DMS 273 treated with DMSO at 0.1 percent for 48 hours (cell line): ENCODE results near the gene RSPH9.

ENCODE experiments used
- DNase-seq: peaks from one replicate; lab custom pipeline; 2025; lab: John Stamatoyannopoulos, UW

RSPH9 gene

GRCh38 chr6:43710576-43710975, 65.7 kb downstream of the RSPH9 start:
- DNase-seq = no peak

GRCh38 chr6:43712579-43712978, 67.7 kb downstream of the RSPH9 start:
- DNase-seq = no peak

DNA sequence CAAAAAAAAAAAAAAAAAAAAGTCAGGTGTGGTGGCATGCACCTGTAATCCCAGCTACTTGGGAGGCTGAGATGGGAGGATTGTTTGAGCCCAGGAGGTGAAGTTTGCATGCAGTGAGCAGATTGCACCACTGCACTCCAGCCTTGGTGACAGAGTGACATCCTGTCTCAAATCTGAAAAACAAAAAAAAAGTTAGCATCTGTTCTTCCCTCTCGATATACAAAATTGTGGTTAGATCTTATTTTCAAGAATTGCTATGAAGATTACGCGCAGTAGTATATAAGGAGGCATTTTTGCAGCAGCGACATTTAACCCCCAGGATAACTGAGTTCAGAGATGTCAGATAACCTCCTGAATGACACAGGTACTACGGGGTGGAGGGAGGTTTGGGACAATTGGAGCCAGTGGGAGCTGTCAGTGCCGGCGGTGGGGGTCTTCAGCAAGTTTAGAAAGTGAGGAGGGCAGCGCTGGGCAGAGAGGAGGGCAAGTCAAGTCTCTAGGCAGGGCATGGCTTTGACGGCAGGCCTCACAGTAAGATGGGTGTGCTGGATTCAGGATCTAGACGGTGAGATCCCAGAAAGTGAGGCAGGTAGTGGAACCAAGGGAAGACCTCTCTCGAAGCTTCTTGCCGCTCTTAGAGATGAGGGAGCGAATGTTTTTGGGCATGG, 68.9 kb downstream of the RSPH9 start:
- DNase-seq = no peak

GRCh38 chr6:43714311-43715055, 69.6 kb downstream of the RSPH9 start:
- no peak for DNase-seq

- no peak for DNase-seq
Measured at GRCh38 chr6:43715056-43715788, 70.4 kb downstream of the RSPH9 start.

GRCh38 chr6:43716099-43716498, 71.3 kb downstream of the RSPH9 start:
- DNase-seq = peak; percentile 70

- no peak for DNase-seq
Measured at GRCh38 chr6:43717389-43717788, 72.6 kb downstream of the RSPH9 start.

GRCh38 chr6:43717822-43718221, 73.0 kb downstream of the RSPH9 start:
- DNase-seq = no peak

DNA sequence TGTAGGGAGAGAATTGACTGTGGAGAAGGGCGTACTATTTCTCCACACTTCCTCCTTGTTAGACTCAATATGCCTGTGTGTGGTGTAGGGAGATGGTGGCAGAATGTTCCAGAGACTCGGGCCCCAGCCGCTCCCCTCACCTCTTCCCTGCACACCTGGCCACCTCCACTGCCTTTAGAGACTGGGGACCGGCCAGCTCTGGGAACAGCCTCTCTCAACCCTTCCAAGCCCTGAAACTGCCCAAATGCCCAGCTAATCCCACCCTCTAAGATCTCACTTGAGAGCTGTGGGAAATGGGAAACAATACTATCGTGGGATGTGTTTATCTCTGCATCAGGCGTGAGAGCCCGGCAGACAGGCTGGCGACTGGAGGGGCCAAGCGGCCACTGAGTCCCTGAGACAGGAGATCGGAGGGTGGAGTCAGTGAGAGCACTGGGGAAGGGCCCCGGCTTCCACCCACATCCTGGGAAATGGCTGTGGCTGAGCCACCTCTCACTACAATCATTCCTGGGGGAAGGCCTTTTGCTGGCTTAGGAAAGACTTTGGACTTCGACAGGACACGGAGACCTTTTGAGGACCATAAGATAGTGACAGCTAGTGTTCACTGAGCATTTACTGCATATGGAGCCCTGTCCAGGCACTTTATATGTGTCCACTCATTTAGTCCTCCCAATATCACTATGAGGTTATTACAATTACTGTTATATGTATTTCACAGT, 73.7 kb downstream of the RSPH9 start:
- DNase-seq = no peak

DNA sequence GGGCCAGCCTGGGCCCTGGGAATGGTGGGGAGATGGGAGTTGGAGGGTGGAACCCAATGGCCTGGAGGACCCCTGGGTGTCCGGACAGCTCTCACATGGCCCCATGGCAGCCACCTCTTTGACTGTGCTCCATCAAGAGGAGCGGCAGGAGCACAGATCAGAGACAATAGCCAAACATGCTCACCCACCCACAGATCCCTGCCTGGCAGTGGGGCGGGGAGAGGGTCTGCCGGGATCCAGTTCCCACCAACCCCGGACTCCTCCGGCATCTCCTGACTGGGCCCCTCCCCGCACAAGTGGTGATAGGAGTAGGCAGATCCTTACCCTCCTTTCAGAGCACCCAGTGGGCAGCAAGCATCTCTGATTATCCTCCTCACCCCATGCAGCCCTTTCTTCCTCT, 74.7 kb downstream of the RSPH9 start:
- DNase-seq = no peak

- no peak for DNase-seq
Measured at GRCh38 chr6:43720999-43721398, 76.2 kb downstream of the RSPH9 start.
